ENCODE data around the gene ATF2. TPM values are rescaled to one million over a fixed set of nuclear protein-coding genes. Genes with fewer than 3 reads are reported as not detected.
"Not testable (repeated sequence)": the region's sequence is repeated elsewhere in the genome, so short reads cannot be mapped to it uniquely, and the experiment has no call there.

The ATF2 gene
- total RNA-seq, 2 donors from 2014 or later: 29.7 to 32.1 TPM

GRCh38 chr2:175111200-175111657 is 56.8 kb downstream of the ATF2 start:
- no peak for ATAC-seq

GRCh38 chr2:175108091-175108490 is 59.9 kb downstream of the ATF2 start:
- ATAC-seq; intact Hi-C loops (cut with DNase I); DNase-seq: not testable (repeated sequence)

More at GRCh38 chr2:175111200-175111657, 56.8 kb downstream of the ATF2 start:
- DNase-seq: no peak
- intact Hi-C loops (cut with DNase I): no loop called here

GRCh38 chr2:175107146-175107545 is 60.9 kb downstream of the ATF2 start:
- no peak for ATAC-seq
- intact Hi-C loops (cut with DNase I): no loop called here
- DNase-seq: no peak

- intact Hi-C loops (cut with DNase I): no loop called here
- ATAC-seq (no peak), DNase-seq (no peak)
Observed at GRCh38 chr2:175103191-175103590, 64.8 kb downstream of the ATF2 start.

DNA sequence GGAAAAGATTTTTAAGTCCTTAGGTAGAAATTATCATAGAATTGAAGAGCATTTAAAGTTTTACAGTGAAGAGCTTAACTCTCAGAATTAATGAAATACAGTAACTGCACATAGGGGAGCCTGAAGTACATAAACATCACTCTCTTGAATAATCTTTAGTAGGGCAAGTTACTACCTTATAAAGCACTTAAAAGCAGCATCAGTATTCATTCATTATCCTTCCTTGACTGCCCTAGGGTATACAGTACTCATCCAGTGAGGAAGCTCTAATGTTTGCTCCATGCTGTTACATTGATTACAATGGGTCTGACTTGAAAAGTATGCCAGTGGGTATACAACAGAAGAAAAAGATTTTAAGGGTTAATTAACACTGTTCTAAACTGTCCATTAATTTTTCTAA is 66.5 kb downstream of the ATF2 start:
- DNase-seq: no peak
- intact Hi-C loops (cut with DNase I): no loop called here

GRCh38 chr2:175097297-175097696 is 70.7 kb downstream of the ATF2 start:
- DNase-seq (no peak), ATAC-seq (no peak)
- intact Hi-C loops (cut with DNase I): no loop called here

More for the DNA sequence above, 66.5 kb downstream of the ATF2 start:
- ATAC-seq: no peak

DNA sequence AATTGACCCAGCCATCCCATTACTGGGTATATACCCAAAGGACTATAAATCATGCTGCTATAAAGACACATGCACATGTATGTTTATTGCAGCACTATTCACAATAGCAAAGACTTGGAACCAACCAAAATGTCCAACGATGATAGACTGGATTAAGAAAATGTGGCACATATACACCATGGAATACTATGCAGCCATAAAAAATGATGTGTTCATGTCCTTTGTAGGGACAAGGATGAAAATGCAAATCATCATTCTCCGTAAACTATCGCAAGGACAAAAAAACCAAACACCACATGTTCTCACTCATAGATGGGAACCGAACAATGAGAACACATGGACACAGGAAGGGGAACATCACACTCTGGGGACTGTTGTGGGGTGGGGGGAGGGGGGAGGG is 83.9 kb downstream of the ATF2 start:
- intact Hi-C loops (cut with DNase I); DNase-seq; ATAC-seq: not testable (repeated sequence)

DNA sequence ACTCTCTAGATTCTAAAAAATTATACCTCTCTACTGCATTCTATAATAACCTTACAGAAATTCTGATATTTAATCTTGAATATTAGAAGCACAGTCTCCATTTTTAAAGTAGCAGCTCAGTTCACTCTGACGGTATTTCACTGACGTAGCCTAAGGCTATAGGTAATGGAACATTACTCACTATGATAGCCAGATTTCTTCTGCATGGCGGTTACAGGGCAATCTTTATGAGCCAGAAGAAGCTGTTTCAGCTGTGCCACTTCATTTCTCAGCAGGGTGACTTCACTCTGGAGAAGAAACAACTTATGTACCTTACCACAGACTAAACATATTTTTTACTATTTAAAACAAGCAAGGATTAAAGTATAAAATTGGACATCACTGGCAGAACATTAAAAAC is 87.5 kb downstream of the ATF2 start:
- intact Hi-C loops (cut with DNase I): no loop called here
- ATAC-seq: no peak
- no peak for DNase-seq

DNA sequence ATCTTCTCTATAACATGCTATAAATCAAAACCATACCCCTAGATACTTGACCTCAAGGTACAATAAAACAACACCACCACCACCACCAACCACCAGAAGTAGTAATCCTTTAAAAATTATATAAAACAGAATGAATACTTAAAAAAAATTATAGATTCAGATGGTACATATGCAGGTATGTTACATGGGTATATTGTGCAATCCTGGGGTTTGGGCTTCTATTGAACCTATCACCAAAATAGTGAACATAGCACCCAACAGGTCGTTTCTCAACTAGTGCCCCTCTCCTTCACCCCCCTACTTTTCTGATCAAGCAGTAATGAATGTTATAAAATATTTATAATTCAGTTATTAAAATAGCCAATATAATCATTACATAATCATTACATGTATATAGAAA is 91.7 kb downstream of the ATF2 start:
- intact Hi-C loops (cut with DNase I): no loop called here
- ATAC-seq (no peak), DNase-seq (no peak)

GRCh38 chr2:175074478-175074877 is 93.5 kb downstream of the ATF2 start:
- no peak for ATAC-seq
- intact Hi-C loops (cut with DNase I): no loop called here
- no peak for DNase-seq

DNA sequence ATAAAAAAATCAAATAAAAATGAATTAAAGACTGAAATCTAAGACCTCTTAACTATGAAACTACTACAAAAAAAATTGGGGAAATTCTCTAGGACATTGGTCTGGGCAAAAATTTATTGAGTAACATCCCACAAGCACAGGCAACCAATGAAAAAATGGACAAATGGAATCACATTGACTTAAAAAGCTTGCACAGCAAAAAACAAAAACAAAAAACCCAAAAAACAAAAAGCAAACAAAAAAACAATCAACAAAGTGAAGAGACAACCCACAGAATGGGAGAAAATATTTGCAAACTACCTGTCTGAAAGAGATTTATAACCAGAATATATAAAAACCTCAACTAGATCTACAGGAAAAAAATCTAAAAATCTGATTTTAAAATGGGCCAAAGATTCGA is 99.5 kb downstream of the ATF2 start:
- ATAC-seq (no peak), DNase-seq (no peak)
- intact Hi-C loops (cut with DNase I): no loop called here

DNA sequence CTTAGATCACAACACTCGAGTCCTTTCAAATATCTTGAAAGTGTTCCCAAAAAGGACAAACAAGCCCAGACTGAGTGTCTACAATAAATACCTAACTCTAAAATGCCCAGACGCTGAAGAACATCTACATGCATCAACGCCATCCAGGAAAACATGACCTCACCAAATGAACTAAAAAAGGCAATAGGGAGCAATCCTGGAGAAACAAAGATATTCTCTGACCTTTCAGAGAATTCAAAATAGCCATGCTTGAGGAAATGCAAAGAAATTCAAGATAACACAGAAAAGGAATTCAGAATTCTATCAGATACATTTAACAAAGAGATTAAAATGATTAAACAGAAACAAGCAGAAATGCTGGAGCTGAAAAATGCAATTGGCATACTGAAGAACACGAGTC is 101.6 kb downstream of the ATF2 start:
- no peak for ATAC-seq
- no peak for DNase-seq

DNA sequence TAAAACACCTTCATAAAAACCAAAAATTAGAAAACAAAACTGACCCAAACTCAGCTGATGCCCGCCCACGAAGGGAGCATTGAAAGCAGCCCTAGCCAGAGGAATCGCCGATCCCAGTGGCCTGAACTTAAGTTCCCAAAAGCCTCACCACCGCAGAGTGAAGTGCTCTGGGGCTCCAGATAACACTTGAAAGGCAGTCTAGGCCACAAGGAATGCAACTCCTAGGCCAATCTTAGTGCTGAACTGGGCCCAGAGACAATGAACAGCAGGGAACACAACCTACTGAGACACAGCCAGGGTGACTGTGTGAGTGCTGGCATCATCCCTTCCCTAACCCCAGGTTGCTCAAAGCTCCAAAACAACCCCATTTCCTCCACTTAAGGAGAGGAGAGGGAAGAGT is 103.2 kb downstream of the ATF2 start:
- DNase-seq: no peak
- intact Hi-C loops (cut with DNase I): no loop called here
- peak in 1 of 2 donors; percentile 23 for ATAC-seq

More for the DNA sequence above, 101.6 kb downstream of the ATF2 start:
- intact Hi-C loops (cut with DNase I): no loop called here

DNA sequence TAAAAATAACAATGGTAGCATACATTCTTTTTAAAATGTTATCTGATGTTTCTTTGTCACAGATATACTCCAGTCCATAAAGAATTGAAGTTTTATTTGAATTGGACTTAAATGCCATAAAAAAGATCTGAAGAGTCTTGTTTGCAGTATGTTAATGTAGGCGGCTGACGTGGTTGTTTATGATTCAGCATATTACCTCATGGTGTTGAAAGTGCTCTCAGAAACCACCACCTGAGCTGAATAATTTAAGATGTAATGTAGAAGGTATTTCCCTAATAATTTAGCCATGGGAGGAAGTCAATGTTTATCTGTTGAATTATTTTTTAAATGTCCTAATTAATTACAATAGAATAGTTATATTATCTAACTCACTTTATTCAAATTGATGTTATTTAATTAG is 104.3 kb downstream of the ATF2 start:
- DNase-seq: no peak
- ATAC-seq: no peak
- intact Hi-C loops (cut with DNase I): no loop called here

GRCh38 chr2:175062787-175063585 is 105.0 kb downstream of the ATF2 start:
- no peak for DNase-seq
- no peak for ATAC-seq
- intact Hi-C loops (cut with DNase I): no loop called here

DNA sequence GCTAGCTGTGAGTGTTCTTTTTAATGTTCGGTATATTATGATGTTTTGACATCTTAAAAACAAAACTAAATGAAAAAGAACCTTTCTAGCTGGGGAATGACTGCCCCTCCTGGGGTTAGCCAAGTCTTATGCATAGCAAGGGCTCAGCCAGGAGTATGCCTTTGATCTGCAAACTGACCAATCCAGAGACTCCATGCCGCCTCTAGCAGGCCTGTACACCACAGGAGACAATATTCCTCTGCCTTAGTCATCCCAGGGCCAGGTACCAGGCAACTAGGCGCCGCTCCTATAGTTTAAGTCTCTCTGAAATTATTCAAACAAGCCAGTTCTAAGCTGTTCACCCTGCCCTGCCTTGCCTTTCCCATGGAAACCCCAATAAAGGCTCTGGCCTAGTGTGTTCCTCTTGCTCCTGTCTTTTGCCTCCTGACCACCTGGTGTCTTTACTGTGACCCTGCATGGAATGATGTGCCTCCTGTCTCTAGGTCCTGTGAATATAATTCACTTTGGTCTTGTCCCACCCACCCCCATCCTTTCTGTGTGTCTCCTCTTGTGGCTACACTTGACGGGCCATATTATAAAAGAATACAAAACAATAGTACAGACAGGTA is 110.8 kb downstream of the ATF2 start:
- DNase-seq (no peak), ATAC-seq (no peak)
- intact Hi-C loops (cut with DNase I): no loop called here

DNA sequence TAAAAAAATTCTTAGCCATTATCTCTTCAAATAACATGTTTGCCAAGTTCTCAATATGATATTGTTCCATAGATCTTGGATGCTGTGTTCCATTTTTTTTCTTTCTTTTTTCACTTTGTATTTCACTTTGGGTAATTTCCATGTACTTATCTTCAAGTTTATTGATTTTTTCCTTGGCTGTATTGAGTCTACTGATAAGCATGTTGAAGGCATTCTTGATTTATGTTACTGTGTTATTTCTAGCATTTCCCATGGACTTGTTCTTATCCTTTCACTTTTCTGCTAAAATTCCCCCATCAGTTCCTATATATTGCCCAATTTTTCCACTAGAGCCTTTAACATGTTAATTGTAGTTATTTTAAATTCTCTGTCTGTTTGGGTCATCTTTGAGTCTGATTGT is 112.0 kb downstream of the ATF2 start:
- intact Hi-C loops (cut with DNase I): no loop called here

GRCh38 chr2:175054340-175054739 is 113.7 kb downstream of the ATF2 start:
- intact Hi-C loops (cut with DNase I): no loop called here
- DNase-seq (no peak), ATAC-seq (no peak)

More for the DNA sequence above, 112.0 kb downstream of the ATF2 start:
- ATAC-seq: no peak
- DNase-seq: no peak

- intact Hi-C loops (cut with DNase I): no loop called here
Observed at GRCh38 chr2:175049661-175050060, 118.3 kb downstream of the ATF2 start.

GRCh38 chr2:175048275-175048674 is 119.7 kb downstream of the ATF2 start:
- DNase-seq: no peak
- ATAC-seq: no peak
- intact Hi-C loops (cut with DNase I): no loop called here

More at GRCh38 chr2:175049661-175050060, 118.3 kb downstream of the ATF2 start:
- DNase-seq (no peak), ATAC-seq (no peak)

DNA sequence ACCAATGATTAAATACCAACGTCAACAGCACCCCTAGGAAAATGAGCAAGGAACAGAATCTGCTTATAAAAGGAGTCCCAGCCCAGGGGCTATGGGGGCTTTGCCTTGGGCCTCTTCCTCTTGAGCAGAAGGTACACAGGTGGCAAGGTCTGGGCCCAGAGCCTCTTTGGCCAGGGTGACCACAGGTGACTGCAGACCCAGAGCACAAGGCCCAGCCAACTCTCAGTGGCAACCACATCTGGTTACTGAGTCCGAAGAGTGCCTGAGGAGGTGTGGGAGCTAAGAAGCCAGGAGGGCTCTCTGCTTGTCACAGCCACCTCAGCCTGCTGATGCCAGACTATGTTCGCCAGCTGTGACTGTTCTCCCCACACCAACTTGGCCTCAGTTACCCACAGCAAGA is 128.5 kb downstream of the ATF2 start:
- ATAC-seq (peak in 1 of 2 donors; percentile 27), DNase-seq (no peak)
- intact Hi-C loops (cut with DNase I): no loop called here

Data from left cardiac atrium (tissue), 4 donors.